Esophagus squamous epithelium (tissue), 4 donors: ENCODE data around the gene ZCCHC7.

ENCODE experiments used
- CTCF ChIP-seq, 6 experiments: fragments of 450-650 bp in 4 of 6; fragments of 200-600 bp in 2 of 6; sonication (generic) in 2 of 6; IDR thresholded peaks; one replicate each; pipeline ENCODE4 v1.5.1; 2016 to 2019; ENCODE audit warnings: antibody characterized with exemption in 6 of 6, mild to moderate bottlenecking in 4 of 6, moderate library complexity in 4 of 6
- POLR2A ChIP-seq, 4 donors: fragments of 450-650 bp; IDR thresholded peaks; one replicate each; pipeline ENCODE4 v1.6.1; 2017; ENCODE audit warnings: antibody characterized with exemption in 4 of 4, mild to moderate bottlenecking in 4 of 4, moderate library complexity in 3 of 4

GRCh38 chr9:37380570-37380969 is 260.2 kb downstream of the ZCCHC7 start:
- TF ChIP-seq CTCF (IDR thresholded peaks at IDR 0.05) (no peak), POLR2A (IDR thresholded peaks at IDR 0.05) (no peak)
